Suprapubic skin (tissue), 3 donors: Measurements from ENCODE around the gene AMPH.

ENCODE experiments used
- EP300 ChIP-seq: sonication (generic); formaldehyde crosslinking; IDR thresholded peaks from one replicate; pipeline ENCODE4 v1.6.1; 2017; ENCODE audit warnings: antibody characterized with exemption
- TF ChIP-seq, protein P1 (sequence below), 2 donors: fragments of 200-600 bp in 1 of 2; fragments of 450-650 bp in 1 of 2; sonication (generic) in 1 of 2; IDR thresholded peaks; one replicate each; pipeline ENCODE4 v1.5.1; 2016 to 2019; ENCODE audit warnings: antibody characterized with exemption in 2 of 2, mild to moderate bottlenecking in 1 of 2, moderate library complexity in 1 of 2

DNA sequence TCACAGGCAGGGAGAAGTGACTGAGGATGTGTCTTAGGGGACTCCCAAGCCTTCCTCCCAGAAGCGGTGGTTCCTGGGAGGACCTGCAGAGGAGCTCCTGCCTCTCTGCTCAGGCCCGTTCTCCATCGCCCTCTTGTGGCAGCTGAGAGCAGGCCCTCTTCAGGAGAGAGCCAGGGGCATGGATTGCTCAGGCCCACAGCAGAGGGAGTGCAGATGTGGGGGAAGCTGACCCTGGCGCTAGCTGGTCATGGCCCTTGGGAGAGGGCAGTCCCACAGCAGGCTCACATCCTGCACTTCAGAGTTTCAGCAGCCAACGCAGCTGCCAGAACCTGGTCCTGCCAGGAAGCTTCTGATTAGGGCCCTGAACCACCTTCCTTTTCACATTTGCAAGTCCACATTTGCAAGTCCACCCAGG, 263.0 kb downstream of the AMPH start:
- TF ChIP-seq, protein P1, sequence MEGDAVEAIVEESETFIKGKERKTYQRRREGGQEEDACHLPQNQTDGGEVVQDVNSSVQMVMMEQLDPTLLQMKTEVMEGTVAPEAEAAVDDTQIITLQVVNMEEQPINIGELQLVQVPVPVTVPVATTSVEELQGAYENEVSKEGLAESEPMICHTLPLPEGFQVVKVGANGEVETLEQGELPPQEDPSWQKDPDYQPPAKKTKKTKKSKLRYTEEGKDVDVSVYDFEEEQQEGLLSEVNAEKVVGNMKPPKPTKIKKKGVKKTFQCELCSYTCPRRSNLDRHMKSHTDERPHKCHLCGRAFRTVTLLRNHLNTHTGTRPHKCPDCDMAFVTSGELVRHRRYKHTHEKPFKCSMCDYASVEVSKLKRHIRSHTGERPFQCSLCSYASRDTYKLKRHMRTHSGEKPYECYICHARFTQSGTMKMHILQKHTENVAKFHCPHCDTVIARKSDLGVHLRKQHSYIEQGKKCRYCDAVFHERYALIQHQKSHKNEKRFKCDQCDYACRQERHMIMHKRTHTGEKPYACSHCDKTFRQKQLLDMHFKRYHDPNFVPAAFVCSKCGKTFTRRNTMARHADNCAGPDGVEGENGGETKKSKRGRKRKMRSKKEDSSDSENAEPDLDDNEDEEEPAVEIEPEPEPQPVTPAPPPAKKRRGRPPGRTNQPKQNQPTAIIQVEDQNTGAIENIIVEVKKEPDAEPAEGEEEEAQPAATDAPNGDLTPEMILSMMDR (IDR thresholded peaks at IDR 0.05): peak in 1 of 2 donors; percentile 66
- no peak for TF ChIP-seq EP300
